Measurements from ENCODE around the gene SNX32.
A peak's percentile ranks its signal among the peaks of the same experiment; 100 is the strongest.
"Not testable (repeated sequence)": the region's sequence is repeated elsewhere in the genome, so short reads cannot be mapped to it uniquely, and the experiment has no call there.

SNX32 gene

GRCh38 chr11:65885231-65885630, 51.5 kb downstream of the SNX32 start:
- no peak overlapping the region for H3K4me3 ChIP-seq (ENCODE audit: low read length)
- H3K4me1 ChIP-seq (ENCODE audit: insufficient read depth, low read length): peaks cover 10% of the 10 kb centered on the region
- WGBS: 95% methylated on average over 7 of the region's 7 CpGs
- H3K9ac ChIP-seq (ENCODE audit: low read depth, low read length): no peak overlapping the region
- H3K9me3 ChIP-seq (ENCODE audit: insufficient read depth, low read depth, low read length): no peaks in the 10 kb centered on the region
- H3K36me3 ChIP-seq (ENCODE audit: insufficient read depth, low read length): peaks cover 45% of the 10 kb centered on the region
- H3K27me3 ChIP-seq (ENCODE audit: insufficient read depth, low read length): peaks cover 13% of the 10 kb centered on the region
- no peak overlapping the region for H3K27ac ChIP-seq (ENCODE audit: low read depth, low read length)

GRCh38 chr11:65885808-65886536, 52.2 kb downstream of the SNX32 start:
- Histone ChIP-seq H3K36me3 (ENCODE audit: insufficient read depth, low read length) (peaks cover 45% of the 10 kb centered on the region), H3K4me3 (ENCODE audit: low read length) (no peak overlapping the region), H3K27ac (ENCODE audit: low read depth, low read length) (no peak overlapping the region), H3K9ac (ENCODE audit: low read depth, low read length) (no peak overlapping the region), H3K27me3 (ENCODE audit: insufficient read depth, low read length) (peaks cover 14% of the 10 kb centered on the region), H3K9me3 (ENCODE audit: insufficient read depth, low read depth, low read length) (no peaks in the 10 kb centered on the region), H3K4me1 (ENCODE audit: insufficient read depth, low read length) (peaks cover 10% of the 10 kb centered on the region)
- 96% methylated on average over 10 of the region's 12 CpGs for WGBS

DNA sequence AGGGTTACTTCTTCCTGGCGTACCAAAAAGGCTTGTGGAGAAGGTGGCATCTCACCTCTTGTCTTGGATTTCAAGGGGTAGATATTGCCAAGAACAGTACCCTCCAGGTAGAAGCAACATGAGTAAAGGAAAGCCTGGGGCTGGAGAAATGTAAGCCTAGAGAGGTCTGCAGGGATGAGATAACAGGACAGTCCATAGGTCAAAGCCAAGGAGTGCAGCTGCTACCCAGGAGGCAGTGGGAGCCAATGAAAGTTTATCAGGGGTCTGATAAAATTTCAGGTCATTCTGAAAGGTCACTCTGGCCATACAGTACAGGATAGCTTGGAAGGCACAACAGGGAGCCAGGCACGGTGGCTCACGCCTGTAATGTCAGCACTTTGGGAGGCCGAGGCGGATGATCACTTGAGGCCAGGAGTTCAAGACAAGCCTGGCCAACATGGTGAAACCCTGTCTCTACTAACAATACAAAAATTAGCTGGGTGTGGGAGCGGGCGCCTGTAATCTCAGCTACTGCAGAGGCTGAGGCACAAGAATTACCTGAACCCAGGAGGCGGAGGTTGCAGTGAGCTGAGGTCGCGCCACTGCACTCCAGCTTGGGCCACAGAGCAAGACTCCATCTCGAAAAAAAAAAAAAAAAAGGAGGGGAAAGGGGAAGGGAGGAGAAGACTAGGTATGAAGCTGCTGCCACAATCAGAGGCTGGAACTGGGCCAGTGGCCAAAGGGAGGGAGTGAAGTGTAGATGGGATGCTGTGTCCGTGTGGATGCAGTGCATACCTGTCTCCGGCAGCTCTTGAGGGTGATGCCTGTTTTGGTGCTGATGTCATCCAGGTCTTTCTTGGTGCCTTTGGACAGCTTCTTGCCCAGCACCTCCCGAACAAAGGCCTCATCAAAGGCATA, 53.3 kb downstream of the SNX32 start:
- Histone ChIP-seq H3K27ac (ENCODE audit: low read depth, low read length) (no peak overlapping the region), H3K36me3 (ENCODE audit: insufficient read depth, low read length) (peaks cover 44% of the 10 kb centered on the region), H3K9me3 (ENCODE audit: insufficient read depth, low read depth, low read length) (no peaks in the 10 kb centered on the region), H3K9ac (ENCODE audit: low read depth, low read length) (peak overlapping the region; percentile 70), H3K4me1 (ENCODE audit: insufficient read depth, low read length) (peaks cover 13% of the 10 kb centered on the region), H3K27me3 (ENCODE audit: insufficient read depth, low read length) (peaks cover 14% of the 10 kb centered on the region), H3K4me3 (ENCODE audit: low read length) (peak overlapping the region; percentile 88)
- WGBS: 88% methylated on average over 14 of the region's 14 CpGs

GRCh38 chr11:65887723-65888162, 54.0 kb downstream of the SNX32 start:
- H3K27ac ChIP-seq (ENCODE audit: low read depth, low read length): peak overlapping the region; percentile 70; the same call in 1 of the 2 replicates
- peak overlapping the region; percentile 70 for H3K9ac ChIP-seq (ENCODE audit: low read depth, low read length)
- peaks cover 38% of the 10 kb centered on the region for H3K36me3 ChIP-seq (ENCODE audit: insufficient read depth, low read length)
- peaks cover 13% of the 10 kb centered on the region for H3K4me1 ChIP-seq (ENCODE audit: insufficient read depth, low read length)
- peak overlapping the region; percentile 88 for H3K4me3 ChIP-seq (ENCODE audit: low read length)
- no peaks in the 10 kb centered on the region for H3K9me3 ChIP-seq (ENCODE audit: insufficient read depth, low read depth, low read length)
- H3K27me3 ChIP-seq (ENCODE audit: insufficient read depth, low read length): peaks cover 14% of the 10 kb centered on the region
- WGBS: 5% methylated on average over 23 of the region's 23 CpGs

GRCh38 chr11:65888163-65888814, 54.5 kb downstream of the SNX32 start, which contains the start of gene FIBP:
TSS of gene FIBP (minus strand) at chr11:65888471. CDS start at chr11:65888418, 53 bp downstream.
- Histone ChIP-seq H3K9me3 (ENCODE audit: insufficient read depth, low read depth, low read length) (no peaks in the 10 kb centered on the region), H3K27me3 (ENCODE audit: insufficient read depth, low read length) (peaks cover 14% of the 10 kb centered on the region), H3K36me3 (ENCODE audit: insufficient read depth, low read length) (peaks cover 34% of the 10 kb centered on the region), H3K27ac (ENCODE audit: low read depth, low read length) (peak within 1 kb of the TSS; percentile 70), H3K4me1 (ENCODE audit: insufficient read depth, low read length) (peaks cover 13% of the 10 kb centered on the region), H3K9ac (ENCODE audit: low read depth, low read length) (peak within 1 kb of the TSS; percentile 70), H3K4me3 (ENCODE audit: low read length) (peak within 1 kb of the TSS; percentile 88)
- under 1% methylated on average over 57 of the region's 57 CpGs for WGBS

- peaks cover 14% of the 10 kb centered on the region for H3K27me3 ChIP-seq (ENCODE audit: insufficient read depth, low read length)
- H3K36me3 ChIP-seq (ENCODE audit: insufficient read depth, low read length): peaks cover 14% of the 10 kb centered on the region
- H3K9ac ChIP-seq (ENCODE audit: low read depth, low read length): peak within 1 kb of the TSS; percentile 88
- no peaks in the 10 kb centered on the region for H3K9me3 ChIP-seq (ENCODE audit: insufficient read depth, low read depth, low read length)
- peak within 1 kb of the TSS; percentile 88 for H3K4me3 ChIP-seq (ENCODE audit: low read length)
- H3K27ac ChIP-seq (ENCODE audit: low read depth, low read length): peak within 1 kb of the TSS; percentile 58
- peaks cover 13% of the 10 kb centered on the region for H3K4me1 ChIP-seq (ENCODE audit: insufficient read depth, low read length)
- under 1% methylated on average over 94 of the region's 94 CpGs for WGBS
Observed at GRCh38 chr11:65890324-65891218, 56.8 kb downstream of the SNX32 start, which contains the start of gene CCDC85B. TSS of gene CCDC85B (plus strand) at chr11:65890673. CDS start at chr11:65890784, 111 bp downstream.

- Histone ChIP-seq H3K27ac (ENCODE audit: low read depth, low read length) (peak overlapping the region; percentile 31; the same call in 1 of the 2 replicates), H3K36me3 (ENCODE audit: insufficient read depth, low read length) (peaks cover 6% of the 10 kb centered on the region), H3K27me3 (ENCODE audit: insufficient read depth, low read length) (peaks cover 14% of the 10 kb centered on the region), H3K9ac (ENCODE audit: low read depth, low read length) (peak overlapping the region; percentile 88), H3K4me1 (ENCODE audit: insufficient read depth, low read length) (peaks cover 13% of the 10 kb centered on the region), H3K4me3 (ENCODE audit: low read length) (peak overlapping the region; percentile 88), H3K9me3 (ENCODE audit: insufficient read depth, low read depth, low read length) (no peaks in the 10 kb centered on the region)
- 5% methylated on average over 57 of the region's 57 CpGs for WGBS
Observed at GRCh38 chr11:65891219-65892136, 57.7 kb downstream of the SNX32 start.

DNA sequence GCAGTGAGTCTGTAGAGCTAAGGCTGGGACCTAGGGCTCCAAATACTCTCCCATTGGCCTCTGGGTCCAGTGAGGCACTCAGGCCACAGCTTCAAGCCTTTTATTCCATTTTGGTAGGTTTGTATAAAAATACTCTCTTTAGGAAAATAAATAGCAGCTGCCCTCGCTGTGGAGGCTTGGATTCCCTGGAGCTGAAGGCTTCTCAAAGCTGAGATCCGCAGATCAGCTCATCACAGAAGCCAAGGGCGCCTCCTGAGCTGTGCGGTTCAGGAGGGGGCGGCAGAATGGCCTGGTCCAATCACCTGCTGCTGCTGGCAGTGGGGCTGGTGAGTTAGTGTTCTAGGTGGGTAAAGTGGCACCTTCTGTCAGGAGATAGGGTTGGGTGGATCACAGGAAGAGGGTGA, 58.4 kb downstream of the SNX32 start:
- peak overlapping the region; percentile 88 for H3K4me3 ChIP-seq (ENCODE audit: low read length)
- not testable (repeated sequence) for H3K27ac ChIP-seq (ENCODE audit: low read depth, low read length); H3K9ac ChIP-seq (ENCODE audit: low read depth, low read length); H3K36me3 ChIP-seq (ENCODE audit: insufficient read depth, low read length); H3K9me3 ChIP-seq (ENCODE audit: insufficient read depth, low read depth, low read length)
- WGBS: 86% methylated on average over 5 of the region's 5 CpGs
- peaks cover 14% of the 10 kb centered on the region for H3K27me3 ChIP-seq (ENCODE audit: insufficient read depth, low read length)
- peaks cover 13% of the 10 kb centered on the region for H3K4me1 ChIP-seq (ENCODE audit: insufficient read depth, low read length)

DNA sequence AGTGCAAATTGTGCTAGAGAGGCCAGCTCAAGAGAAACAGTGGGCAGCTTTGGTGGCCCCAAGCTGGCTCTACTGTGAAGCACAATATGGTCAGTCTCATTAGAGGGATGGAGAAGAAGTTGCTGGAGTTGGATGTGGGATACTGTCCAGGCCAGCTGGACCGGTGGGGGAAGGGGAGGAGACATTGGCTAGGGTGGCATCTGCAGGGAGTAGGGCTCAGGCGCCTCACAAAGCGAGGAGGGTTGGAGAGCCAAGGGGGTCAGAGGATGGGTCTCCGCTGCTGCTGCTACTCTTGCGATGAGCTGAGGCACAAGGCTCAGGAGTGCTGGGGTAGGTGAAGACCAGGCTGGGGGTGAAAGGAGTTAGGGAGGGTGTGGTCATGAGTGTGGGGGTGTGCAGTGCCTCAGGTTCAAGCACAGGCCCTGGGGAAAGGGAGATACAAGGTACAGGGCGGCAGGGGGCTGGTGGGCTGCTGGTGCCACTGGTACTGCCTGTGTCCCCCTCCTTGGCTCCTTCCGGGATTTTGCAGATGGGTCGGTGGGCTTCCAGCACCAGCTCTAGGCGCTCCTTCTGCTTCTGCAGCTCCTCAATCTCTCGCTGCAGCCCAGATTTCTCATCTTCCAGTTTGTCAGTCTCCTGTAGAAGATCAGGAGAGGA, 59.0 kb downstream of the SNX32 start:
- peaks cover 14% of the 10 kb centered on the region for H3K27me3 ChIP-seq (ENCODE audit: insufficient read depth, low read length)
- H3K4me1 ChIP-seq (ENCODE audit: insufficient read depth, low read length): peaks cover 10% of the 10 kb centered on the region; the same call in 1 of the 2 replicates
- H3K4me3 ChIP-seq (ENCODE audit: low read length): no peak overlapping the region
- no peak overlapping the region for H3K9ac ChIP-seq (ENCODE audit: low read depth, low read length)
- WGBS: 92% methylated on average over 10 of the region's 10 CpGs
- no peak overlapping the region for H3K27ac ChIP-seq (ENCODE audit: low read depth, low read length)
- no peaks in the 10 kb centered on the region for H3K9me3 ChIP-seq (ENCODE audit: insufficient read depth, low read depth, low read length)
- no peaks in the 10 kb centered on the region; the same call in 1 of the 2 replicates for H3K36me3 ChIP-seq (ENCODE audit: insufficient read depth, low read length)
